HG02981 (cell line): ENCODE measurements around the gene GSTM3.
"Not testable (repeated sequence)": the region's sequence is repeated elsewhere in the genome, so short reads cannot be mapped to it uniquely, and the experiment has no call there.

ENCODE experiments used
- ATAC-seq: cut with Tn5 transposase; IDR thresholded peaks from one replicate; pipeline ENCODE4 v1.9.1; 2021; ENCODE audit warnings: mild to moderate bottlenecking, moderate library complexity; ENCODE audit not compliant: unreplicated experiment

GSTM3 gene

DNA sequence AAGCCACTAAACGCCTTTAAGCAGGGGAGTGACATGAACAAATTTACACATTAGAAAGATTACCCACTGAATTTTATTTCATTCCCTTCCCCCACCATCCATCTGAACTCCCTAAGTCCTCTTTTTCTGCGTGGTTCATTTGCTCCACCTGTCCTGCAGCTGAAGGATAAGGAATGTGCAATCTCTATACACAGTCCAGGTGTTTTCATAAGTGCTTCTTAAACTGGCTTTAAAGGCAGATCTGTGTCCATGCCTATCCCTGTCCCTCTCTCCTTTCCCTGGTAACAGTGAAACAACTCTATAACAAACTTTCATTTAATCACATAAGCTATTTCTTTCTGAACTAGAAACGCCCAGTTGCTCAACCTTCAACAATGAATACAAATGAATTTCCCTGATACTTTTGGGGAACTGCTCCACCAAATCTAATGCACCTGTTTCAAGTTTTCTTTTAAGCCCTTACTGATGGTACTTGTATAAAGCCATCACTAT, 8.4 kb downstream of the GSTM3 start:
- no peak for ATAC-seq

- no peak for ATAC-seq
These were observed 10.2 kb downstream of the GSTM3 start for GRCh38 chr1:109730666-109731065.

- no peak for ATAC-seq
These were observed 12.0 kb downstream of the GSTM3 start for GRCh38 chr1:109728870-109729269.

- no peak for ATAC-seq
These were observed 14.0 kb downstream of the GSTM3 start for GRCh38 chr1:109726728-109727373.

DNA sequence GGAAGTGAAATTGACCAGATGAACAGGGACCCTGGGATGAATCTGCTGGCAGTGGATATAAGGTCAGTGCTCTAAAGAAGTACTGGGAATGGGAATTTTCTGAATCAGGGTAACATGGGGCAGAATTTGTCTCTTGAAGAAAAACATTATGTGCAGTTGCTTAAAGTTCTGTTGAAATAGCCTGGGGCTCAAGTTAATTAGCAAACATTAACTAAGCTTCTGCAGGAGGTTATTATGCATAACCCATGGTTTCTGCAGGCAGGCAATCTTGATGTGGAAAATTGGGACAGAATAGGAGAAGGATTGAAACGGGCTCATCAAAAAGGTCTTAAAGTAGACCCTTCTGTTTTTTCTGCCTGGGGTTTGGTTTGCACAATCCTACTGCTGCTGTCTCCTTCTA, 14.8 kb downstream of the GSTM3 start:
- ATAC-seq, result no peak

DNA sequence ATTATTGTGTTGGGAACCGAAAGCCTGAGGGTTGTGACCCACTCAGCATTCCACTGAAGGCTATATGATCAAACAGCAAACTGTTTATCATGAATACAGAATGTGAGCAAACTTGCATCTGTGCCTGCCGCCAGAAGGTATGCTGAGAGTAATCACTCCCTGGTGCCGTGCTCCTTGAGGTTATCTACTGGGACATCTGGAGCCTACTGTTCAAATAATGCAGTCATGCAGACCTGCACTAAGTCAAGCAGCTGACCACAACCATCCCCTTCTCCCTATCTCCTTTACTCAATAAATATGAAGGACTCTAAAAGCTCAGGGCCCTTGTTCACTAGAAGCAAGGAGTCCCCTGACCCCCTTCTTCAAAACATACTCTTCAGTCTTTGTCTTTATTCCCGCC, 15.3 kb downstream of the GSTM3 start:
- ATAC-seq, result no peak

- ATAC-seq, result no peak
These were observed 15.9 kb downstream of the GSTM3 start for GRCh38 chr1:109724933-109725332.

DNA sequence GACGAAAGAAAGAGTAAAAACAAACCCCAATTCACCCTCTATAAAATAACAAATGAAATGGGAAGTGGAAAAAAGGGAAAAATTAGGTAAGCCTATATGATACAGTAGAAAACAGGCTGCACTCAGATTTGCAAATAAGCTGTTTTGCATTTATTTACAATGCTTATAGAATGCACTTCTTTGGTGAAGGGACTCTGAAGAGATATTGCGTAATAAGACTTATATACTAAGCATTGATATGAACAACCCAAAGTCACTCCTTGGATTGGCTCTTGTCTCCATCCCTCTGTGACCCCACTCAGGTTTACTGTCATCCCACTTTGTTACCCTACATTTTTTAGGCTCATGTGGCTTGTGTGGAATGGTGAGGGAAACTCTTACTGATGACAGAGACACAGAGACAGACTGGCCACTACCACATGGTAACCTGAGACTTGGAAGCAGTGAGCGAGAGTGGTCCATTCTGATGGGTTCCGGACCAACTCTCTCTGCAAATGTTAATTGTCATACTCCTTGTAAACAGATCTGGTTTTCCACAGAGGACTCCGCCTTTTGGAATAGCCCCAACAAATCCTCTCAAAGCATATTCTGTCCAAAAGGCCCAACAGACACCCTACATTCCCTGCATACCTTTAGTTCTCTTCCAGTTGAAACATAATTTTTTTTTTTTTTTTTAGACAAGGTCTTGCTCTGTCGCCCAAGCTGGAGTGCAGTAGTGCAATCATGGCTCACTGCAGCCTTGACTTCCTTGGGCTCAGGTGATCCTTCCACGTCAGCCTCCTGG, 17.7 kb downstream of the GSTM3 start:
- ATAC-seq, result no peak

DNA sequence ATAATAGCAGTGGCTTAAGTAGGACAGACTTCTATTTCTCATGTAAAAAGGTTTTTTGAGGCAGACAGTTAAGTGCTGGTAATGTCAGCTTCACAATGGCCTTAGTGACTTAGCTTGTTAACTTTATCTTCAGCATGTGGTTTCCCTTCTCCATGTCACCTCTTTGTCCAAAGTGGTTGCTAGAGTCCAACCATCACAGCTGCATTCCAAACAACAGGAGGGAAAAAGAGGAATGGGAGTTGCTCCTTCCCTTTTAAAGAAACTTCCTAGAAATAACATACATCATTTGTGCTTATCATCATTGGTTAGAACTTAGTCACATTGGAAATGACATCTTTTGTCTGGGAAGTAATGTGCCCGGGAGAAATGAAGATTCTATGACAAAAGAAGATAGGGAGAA, 18.9 kb downstream of the GSTM3 start:
- ATAC-seq, result no peak

DNA sequence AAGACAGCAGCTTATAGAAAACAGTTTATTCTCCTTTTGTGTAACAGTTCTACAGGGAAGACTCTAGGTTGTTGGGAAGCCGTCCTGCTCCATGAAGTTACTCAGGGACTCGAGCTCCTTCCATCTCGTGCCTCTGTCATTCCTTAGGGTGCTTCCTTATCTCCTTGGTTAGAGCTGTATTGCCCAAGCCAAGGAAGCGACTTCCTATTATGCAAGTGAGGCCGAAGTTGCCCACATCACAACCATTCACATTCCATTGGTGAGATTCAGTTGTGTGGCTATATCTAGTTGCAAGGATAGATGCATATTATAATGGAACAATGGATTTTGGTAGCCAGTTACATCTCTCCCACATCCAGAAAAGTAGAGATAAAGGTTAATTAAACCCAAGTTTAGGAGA, 19.8 kb downstream of the GSTM3 start:
- no peak for ATAC-seq

GRCh38 chr1:109719337-109719837, 21.5 kb downstream of the GSTM3 start:
- no peak for ATAC-seq

- no peak for ATAC-seq
These were observed 22.3 kb downstream of the GSTM3 start for GRCh38 chr1:109718495-109718894.

DNA sequence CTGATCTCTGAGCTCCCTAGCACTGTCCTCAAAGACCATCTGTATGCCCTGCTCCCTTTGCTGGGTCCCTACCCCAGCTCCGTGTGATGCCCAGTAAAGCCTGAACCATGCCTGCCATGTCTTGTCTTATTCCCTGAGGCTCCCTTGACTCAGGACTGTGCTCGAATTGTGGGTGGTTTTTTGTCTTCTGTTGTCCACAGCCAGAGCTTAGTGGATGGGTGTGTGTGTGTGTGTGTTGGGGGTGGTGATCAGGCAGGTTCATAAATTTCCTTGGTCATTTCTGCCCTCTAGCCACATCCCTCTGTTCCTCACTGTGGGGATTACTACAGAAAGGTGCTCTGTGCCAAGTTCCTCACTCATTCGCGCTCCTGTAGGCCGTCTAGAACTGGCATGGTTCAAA, 23.1 kb downstream of the GSTM3 start:
- ATAC-seq, result no peak

DNA sequence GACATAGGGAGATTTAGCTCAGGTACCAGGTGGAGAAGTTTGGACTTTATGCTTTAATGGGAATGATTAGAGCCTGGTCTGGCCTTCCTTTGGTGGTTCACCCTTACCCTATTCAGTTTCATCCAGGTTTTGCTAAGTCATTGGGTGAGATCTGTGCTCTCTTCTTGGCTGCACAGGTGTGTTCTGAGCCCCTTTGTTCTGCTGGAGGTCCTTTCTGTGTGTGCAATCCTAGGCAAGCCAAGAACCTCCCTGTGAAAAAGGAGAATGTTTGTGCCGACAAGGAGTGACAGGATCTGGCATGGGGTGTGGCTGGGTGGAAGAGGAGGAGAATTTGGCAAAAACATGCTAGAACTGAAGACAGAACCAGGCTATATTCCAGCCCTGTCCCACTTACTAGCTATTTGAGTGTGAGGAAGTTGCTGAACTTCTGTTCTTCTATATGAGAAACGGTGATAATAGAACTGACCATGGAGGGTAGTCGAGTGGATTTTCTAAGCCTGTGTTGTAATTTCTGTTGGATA, 24.2 kb downstream of the GSTM3 start:
- no peak for ATAC-seq

DNA sequence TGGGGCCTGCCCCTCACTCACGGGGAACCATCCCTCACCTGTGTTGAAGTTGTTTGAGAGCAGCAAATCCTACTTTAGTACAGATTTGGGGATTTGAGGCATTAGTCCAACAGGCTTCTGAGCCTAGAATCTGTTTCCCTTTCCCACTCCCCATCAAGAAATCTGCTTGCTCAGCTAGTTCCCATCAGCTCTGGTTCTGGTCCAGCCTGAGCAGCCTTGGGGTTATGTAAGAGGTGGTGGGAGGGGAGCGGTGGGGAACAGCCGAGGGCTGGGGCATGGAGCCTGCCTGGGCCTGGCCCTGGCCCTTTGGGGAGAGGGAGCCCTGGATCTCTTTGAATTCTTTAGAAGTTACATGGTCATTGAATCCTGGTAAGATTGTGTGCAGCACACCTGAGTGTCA, 24.7 kb downstream of the GSTM3 start:
- no peak for ATAC-seq

DNA sequence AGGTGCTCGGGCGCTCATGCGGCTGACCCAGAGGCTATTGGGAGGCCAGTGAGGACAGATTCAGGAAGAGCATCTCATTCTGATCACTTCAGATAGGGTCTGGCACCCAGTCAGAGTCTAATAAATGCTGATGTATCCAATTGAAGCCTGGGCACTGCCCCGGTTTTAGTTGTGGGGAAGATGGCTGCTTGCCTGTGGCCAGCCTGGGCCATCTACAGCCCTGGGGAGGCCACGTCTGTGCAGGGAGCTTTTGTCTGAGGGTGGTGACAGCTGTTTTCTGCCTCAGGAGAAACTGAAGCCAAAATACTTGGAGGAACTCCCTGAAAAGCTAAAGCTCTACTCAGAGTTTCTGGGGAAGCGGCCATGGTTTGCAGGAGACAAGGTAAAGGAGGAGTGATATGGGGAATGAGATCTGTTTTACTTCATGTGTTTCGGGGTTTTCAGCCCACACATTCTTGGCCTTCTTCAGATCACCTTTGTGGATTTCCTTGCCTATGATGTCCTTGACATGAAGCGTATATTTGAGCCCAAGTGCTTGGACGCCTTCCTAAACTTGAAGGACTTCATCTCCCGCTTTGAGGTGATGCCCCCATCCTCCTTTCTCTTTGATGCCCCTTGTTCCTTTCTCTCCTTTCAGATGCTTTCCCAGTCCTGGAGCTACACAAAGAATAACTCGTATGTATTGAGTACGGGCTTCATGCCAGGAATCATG, 26.0 kb downstream of the GSTM3 start:
- no peak for ATAC-seq

DNA sequence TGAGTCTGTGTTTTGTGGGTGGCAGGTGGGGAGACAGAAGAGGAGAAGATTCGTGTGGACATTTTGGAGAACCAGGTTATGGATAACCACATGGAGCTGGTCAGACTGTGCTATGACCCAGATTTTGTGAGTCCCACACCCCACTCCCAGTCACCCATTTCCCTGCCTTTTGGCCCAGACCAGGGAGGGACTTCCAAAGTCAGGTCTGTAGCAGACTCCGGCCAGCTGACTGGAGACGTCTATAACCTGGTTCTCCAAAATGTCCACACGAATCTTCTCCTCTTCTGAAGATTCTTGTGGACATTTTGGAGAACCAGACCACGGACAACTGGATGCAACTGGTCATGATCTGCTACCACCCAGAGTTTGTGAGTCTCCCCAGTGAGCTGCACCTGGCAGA, 27.2 kb downstream of the GSTM3 start:
- no peak for ATAC-seq

GRCh38 chr1:109712321-109712864, 28.4 kb downstream of the GSTM3 start:
- no peak for ATAC-seq

GRCh38 chr1:109711593-109712320, 29.1 kb downstream of the GSTM3 start, which contains the start of gene GSTM5:
Gene GSTM5 (plus strand): TSS chr1:109712251. CDS start chr1:109712313, 62 bp downstream.
- ATAC-seq, result not testable (repeated sequence)

GRCh38 chr1:109709822-109710221, 31.0 kb downstream of the GSTM3 start:
- ATAC-seq, result not testable (repeated sequence)
